Upper lobe of right lung (tissue), 1 donor: Measurements from ENCODE around the gene CUL4B. TPM values are rescaled to one million over a fixed set of nuclear protein-coding genes. Genes with fewer than 3 reads are reported as not detected.
"Not testable (repeated sequence)": the region's sequence is repeated elsewhere in the genome, so short reads cannot be mapped to it uniquely, and the experiment has no call there.

Source experiments
- ATAC-seq: fragments of 200-7000 bp; cut with Tn5 transposase; one replicate; pipeline ENCODE4 v1.9.1; 2020; ENCODE audit warnings: mild to moderate bottlenecking, moderate library complexity
- DNase-seq: peaks from one replicate; pipeline ENCODE4 v3.0.0-alpha.2; 2020
- H3K27ac ChIP-seq: fragments of 200-600 bp; one replicate; pipeline ENCODE4 v1.8.0; 2022
- H3K27me3 ChIP-seq: fragments of 200-600 bp; one replicate; pipeline ENCODE4 v1.8.0; 2022; ENCODE audit warnings: mild to moderate bottlenecking
- H3K36me3 ChIP-seq: fragments of 200-600 bp; one replicate; pipeline ENCODE4 v1.8.0; 2022
- H3K4me1 ChIP-seq: fragments of 200-600 bp; one replicate; pipeline ENCODE4 v1.8.0; 2022
- H3K4me3 ChIP-seq: fragments of 200-600 bp; one replicate; pipeline ENCODE4 v1.8.0; 2022; ENCODE audit warnings: mild to moderate bottlenecking
- H3K9me3 ChIP-seq: fragments of 200-600 bp; one replicate; pipeline ENCODE4 v1.8.0; 2022
- intact Hi-C: fragments of 100-400 bp; cut with DNase I; formaldehyde crosslinking; loops from one replicate; pipeline ENCODE4 v1.11.0; 2022
- total RNA-seq: library from RNA; stranded (reverse); fragmentation: NEBNext Ultra II Directional; extraction: Animal tissue kit (Norgen Biotek cat#: 25700); gene quantifications from one replicate; pipeline ENCODE4 v1.2.1, GENCODE V29; 2021
- TF ChIP-seq, protein P1 (sequence below): fragments of 200-600 bp; IDR thresholded peaks from one replicate; pipeline ENCODE4 v1.8.0; 2022; ENCODE audit warnings: antibody characterized with exemption
- donor health status: DM: no; HTN: yes; CAD: no; lungs with severe emphysema.

The CUL4B gene
- total RNA-seq, 1 donor from 2014 or later: 38.6 TPM

DNA sequence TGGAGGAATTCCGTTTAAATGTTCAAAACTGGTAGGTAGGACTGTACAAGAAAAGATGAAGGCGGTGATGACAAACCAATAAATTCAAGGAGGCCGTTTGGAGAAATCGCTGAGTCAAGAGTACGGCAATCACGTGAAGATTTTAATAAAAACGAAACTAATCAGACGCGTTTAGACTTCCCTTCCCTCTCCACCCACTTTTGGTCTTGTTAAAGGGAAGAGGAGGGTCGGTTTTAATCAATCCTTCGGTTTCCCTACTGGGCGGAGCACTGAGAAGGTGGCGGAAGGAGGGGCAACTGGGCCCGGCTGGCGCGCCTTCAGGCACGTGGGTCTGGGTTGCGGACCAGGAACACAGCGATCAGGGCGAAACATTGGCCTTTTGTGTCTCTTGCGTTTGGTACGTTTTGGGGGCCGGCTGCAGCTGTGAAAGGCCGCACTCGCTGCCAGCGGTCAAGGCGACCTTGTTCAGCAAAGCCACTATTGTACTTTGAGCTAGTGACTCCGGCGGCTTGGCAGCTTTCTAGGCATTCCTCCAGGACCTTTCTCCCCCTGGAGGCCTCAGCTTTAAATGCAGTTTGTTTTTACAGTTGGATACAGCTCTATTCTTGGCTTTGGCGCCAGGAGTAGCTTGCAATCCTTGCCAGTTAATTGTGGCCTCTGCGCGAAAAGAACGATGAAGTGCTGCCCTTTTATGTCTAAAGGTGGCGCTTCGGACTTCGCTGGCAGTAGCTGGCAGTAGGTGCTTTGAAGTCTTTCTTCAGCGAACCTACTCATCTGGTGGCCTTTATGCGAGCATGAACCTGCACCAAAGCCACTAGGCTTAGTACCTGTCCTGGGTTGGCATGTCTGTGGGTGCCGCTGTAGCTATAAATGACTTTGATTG, 74.9 kb downstream of the CUL4B start:
- peak; percentile 79 for DNase-seq
- no peaks in the 10 kb centered on the region for H3K4me1 ChIP-seq
- H3K36me3 ChIP-seq: no peaks in the 10 kb centered on the region
- H3K4me3 ChIP-seq: peak overlapping the region; percentile 54
- H3K9me3 ChIP-seq: no peaks in the 10 kb centered on the region
- intact Hi-C loops: no loop called here
- H3K27me3 ChIP-seq: no peaks in the 10 kb centered on the region
- ATAC-seq: peak; percentile 94
- peak overlapping the region; percentile 89 for H3K27ac ChIP-seq
- TF ChIP-seq, protein P1, sequence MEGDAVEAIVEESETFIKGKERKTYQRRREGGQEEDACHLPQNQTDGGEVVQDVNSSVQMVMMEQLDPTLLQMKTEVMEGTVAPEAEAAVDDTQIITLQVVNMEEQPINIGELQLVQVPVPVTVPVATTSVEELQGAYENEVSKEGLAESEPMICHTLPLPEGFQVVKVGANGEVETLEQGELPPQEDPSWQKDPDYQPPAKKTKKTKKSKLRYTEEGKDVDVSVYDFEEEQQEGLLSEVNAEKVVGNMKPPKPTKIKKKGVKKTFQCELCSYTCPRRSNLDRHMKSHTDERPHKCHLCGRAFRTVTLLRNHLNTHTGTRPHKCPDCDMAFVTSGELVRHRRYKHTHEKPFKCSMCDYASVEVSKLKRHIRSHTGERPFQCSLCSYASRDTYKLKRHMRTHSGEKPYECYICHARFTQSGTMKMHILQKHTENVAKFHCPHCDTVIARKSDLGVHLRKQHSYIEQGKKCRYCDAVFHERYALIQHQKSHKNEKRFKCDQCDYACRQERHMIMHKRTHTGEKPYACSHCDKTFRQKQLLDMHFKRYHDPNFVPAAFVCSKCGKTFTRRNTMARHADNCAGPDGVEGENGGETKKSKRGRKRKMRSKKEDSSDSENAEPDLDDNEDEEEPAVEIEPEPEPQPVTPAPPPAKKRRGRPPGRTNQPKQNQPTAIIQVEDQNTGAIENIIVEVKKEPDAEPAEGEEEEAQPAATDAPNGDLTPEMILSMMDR: peak; percentile 53

DNA sequence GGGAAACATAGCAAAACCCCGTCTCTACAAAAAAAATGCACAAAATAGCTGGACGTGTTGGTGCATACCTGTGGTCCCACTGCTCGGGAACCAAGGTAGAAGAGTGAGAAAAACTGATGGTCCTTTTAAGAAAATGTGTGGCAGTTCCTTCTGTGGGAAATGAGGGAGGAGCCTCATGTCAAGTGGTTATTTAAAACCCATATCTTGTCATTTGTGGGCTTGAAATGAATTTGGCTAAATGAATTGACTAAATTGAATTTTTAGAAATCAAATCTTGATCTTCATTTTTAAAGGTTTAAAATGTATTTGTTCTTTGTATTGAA, 75.5 kb downstream of the CUL4B start:
- intact Hi-C loops: no loop called here
- H3K27me3 ChIP-seq: no peaks in the 10 kb centered on the region
- H3K36me3 ChIP-seq: no peaks in the 10 kb centered on the region
- peak overlapping the region; percentile 89 for H3K27ac ChIP-seq
- peak overlapping the region; percentile 54 for H3K4me3 ChIP-seq
- no peaks in the 10 kb centered on the region for H3K9me3 ChIP-seq
- DNase-seq (no peak), ATAC-seq (no peak)
- TF ChIP-seq, protein P1: no peak
- H3K4me1 ChIP-seq: no peaks in the 10 kb centered on the region

DNA sequence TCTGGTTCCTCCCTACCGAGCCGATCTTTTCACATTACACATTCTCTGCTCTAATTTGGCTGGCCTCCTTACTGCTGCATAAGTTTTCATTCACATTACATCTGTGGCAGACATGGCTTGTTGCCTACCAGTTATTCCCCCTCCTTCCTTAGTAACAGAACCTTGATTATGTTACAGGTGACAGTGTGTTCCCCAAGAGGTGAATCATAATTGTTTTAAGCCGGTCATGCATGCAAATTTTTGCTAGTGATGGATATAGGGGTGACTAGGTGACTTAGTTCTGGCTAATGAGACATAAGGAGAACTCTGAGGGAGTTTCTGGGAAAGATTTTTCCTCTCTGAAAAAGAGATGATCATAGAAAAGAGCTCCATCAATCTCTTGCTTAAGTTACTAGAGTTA, 83.3 kb downstream of the CUL4B start:
- Histone ChIP-seq H3K4me3 (no peak overlapping the region), H3K9me3 (no peaks in the 10 kb centered on the region), H3K27ac (no peak overlapping the region), H3K36me3 (no peaks in the 10 kb centered on the region), H3K27me3 (no peaks in the 10 kb centered on the region), H3K4me1 (no peaks in the 10 kb centered on the region)
- no peak for ATAC-seq
- TF ChIP-seq, protein P1: no peak
- DNase-seq: no peak
- intact Hi-C loops: no loop called here

DNA sequence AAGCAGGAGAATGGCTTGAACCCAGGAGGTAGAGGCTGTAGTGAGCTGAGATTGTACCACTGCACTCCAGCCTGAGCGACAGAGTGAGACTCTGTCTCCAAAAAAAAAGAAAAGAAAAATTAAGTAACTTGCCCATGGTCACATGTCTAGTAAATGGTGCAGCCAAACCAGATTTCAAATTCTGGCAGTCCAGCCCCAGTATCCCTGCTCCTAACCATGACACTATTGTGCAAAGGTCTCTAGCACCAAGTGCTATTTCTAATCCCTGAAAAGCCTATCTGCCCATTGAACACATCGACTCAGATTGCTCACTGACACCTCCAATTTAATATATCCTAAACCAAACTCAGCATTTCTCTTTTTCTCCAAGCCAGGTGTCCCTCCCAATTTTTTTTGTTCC, 84.0 kb downstream of the CUL4B start:
- H3K9me3 ChIP-seq: no peaks in the 10 kb centered on the region
- intact Hi-C loops: no loop called here
- H3K27me3 ChIP-seq: no peaks in the 10 kb centered on the region
- no peaks in the 10 kb centered on the region for H3K36me3 ChIP-seq
- no peak for ATAC-seq
- H3K4me3 ChIP-seq: no peak overlapping the region
- TF ChIP-seq, protein P1: no peak
- H3K4me1 ChIP-seq: no peaks in the 10 kb centered on the region
- no peak for DNase-seq
- no peak overlapping the region for H3K27ac ChIP-seq

DNA sequence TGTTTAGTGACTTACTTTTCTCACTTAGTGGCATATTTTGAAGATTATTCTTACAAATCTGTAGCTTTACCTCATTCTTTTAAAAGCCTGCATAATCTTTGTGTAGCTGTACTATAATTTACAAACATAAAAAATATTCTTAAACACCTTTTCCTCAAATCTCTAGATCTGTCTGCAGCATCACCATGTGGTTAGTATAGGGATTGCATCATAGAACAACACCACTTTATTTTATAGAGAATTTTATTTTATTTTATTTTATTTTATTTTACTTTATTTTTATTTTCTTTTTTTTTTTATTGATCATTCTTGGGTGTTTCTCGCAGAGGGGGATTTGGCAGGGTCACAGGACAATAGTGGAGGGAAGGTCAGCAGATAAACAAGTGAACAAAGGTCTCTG, 85.3 kb downstream of the CUL4B start:
- H3K27ac ChIP-seq, ATAC-seq, H3K4me3 ChIP-seq, H3K4me1 ChIP-seq, H3K27me3 ChIP-seq, H3K36me3 ChIP-seq, DNase-seq, intact Hi-C loops, H3K9me3 ChIP-seq: not testable (repeated sequence)
- TF ChIP-seq, protein P1: peak; percentile 53

Other genes starting within 250 kb of the CUL4B start
- gene TMEM255A, start 249.5 kb downstream of the CUL4B start, total RNA-seq: 1.5 TPM
- not detected for gene ATP1B4, start 198.9 kb downstream of the CUL4B start, total RNA-seq
- 138 TPM for gene LAMP2, start 91.7 kb downstream of the CUL4B start, total RNA-seq
- gene MCTS1, start 43.1 kb upstream of the CUL4B start, total RNA-seq: 28.4 TPM
- gene C1GALT1C1, start 69.1 kb upstream of the CUL4B start, total RNA-seq: 24.0 TPM